LHCN-M2 (cell line): Measurements from ENCODE around the gene EFCAB5. TPM values are rescaled to one million over a fixed set of nuclear protein-coding genes. Genes with fewer than 3 reads are reported as not detected.
"Not testable (repeated sequence)": the region's sequence is repeated elsewhere in the genome, so short reads cannot be mapped to it uniquely, and the experiment has no call there.

ENCODE experiments used
- DNase-seq: peaks from one replicate; pipeline ENCODE4 v3.0.0-alpha.2; 2012; ENCODE audit warnings: low read depth
- total RNA-seq: library from RNA; depleted of rRNA; stranded (reverse); fragments of >200 nt; gene quantifications from 2 replicates; pipeline ENCODE4 v1.2.3, GENCODE V29; 2014

Gene EFCAB5
- total RNA-seq, 1 experiment from 2014 or later, result 0.06 TPM

DNA sequence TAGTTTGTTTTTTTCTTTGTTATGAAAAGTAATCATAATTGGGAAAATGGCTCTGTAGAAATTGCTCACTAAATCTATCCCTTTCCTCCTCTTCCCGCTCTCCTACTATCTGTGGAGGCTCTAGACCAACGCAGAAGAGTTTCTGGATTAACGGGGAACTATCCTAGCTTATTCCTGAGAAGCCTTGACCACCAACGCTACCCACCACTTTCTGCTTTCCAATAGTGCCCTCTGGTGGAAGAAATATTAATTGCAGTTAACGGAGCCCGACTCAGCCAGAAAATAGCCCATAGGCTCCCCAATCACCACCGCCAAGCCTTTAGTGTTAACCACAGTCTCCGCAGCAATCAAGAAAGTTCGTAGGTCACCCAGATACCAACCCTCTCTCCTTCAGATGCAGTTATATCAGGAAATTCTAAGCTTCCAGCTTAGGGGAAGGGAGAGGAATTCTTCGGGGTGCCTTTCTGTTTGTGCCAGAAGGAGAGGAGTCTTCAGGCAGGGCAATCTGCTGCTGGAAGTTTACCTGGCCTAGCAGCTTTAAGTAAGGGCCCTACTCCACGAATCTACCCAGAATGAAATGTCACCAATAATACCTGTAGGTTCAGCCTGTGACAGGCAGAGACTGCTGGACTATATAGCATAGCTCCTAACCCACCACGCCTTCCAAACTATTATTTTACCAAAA lies 152.2 kb downstream of the EFCAB5 start:
- peak; percentile 63 for DNase-seq

DNA sequence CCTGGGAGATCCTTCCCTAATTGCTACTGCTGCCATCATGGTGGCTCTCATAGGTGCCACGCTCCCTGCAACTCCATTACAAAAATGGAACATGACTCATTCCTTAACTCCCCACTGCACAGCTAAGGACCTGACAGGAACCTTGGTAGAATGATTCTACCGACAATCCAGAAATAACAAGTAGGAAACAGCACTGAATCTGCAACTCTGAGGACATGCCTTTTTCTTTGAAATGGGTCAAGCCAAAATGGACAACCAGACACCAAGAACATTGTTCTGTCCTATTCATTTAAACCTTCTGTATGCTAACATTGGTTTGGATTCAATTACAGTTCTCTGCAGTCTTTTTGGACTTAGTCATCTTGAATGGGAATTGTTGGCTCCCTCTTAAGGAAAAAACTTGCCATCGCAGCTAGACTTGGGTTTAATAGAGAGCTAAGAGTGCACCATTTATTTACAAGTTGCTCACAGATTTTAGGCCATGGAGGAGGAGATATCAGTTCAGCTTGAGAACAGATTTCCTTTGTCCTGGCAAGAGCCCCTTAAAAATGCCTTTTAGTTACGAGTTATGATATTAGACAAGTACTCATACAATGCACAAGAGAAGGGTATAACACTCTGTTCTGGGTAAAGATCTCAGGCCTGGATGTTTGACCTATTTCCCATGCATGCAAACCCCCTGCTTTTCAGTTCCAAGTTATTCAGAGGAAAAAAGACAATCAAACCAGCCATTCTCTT lies 154.2 kb downstream of the EFCAB5 start:
- peak; percentile 79 for DNase-seq

DNA sequence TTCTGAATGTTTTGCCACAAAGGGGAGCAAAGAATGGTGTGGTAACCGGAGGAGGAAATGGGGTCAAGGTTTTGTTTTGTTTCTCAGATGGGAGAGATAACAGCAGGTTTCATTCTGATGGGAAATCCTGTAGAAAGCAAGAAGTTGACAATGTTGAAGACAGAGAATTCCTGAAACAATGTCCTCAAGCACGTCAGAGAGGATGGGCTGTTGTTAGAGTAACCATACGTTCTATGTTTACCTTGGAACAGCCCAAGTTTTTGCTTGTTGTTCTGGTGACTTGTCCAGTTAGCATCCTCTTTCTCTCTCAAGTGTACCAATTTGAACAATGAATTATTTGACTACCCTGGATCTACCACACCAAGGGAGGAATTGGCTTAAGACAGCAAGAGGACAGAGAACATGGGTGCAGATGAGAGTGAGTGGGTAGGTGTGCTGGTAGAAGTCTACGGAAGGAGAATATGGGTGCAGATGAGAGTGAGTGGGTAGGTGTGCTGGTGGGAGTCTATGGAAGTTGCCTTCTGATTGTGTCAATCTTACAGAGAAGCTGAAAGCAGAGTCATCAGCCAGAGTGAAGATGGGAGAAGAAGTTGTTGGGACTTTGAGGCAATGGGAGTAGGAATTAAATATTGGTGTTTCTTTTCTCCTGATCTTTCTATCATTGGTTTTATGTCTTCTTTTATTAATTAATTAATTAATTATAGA lies 160.4 kb downstream of the EFCAB5 start:
- no peak for DNase-seq

- DNase-seq, result no peak
Measured at GRCh38 chr17:30103921-30104320, 162.5 kb downstream of the EFCAB5 start.

DNA sequence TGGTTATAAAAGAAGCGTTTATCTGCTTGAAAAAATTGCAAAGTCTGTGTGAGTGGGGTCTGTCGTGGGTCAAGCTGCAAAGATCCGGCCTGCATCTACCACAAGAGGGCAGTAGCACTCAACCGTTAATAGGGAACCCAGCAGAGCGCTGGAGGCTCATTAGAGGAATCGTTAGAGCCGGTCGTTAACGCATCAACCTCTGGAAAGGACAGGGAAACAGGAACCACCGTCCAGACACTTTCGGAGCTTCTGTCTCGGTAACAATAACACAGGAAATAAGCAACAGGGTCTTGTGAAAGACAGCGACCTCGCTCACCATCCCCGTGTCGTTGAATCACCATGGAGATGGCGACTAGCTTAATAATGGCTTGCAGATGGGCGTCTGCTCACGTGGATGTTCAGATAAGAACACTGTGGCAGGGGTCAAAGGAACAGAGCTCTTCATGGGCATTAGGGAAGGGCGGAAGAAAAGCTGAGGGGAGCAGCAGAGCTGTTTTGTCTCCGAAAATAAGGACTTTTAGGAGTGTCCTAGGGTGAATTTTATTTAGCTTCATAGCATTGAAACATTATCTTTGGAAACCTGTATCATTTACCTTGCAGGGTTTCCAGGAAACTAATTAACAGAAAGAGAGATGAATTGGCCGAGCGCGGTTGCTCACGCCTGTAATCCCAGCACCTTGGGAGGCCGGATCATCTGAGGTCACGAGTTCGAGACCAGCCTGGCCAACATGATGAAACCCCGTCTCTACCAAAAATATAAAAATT lies 163.3 kb downstream of the EFCAB5 start:
- DNase-seq, result peak; percentile 75

DNA sequence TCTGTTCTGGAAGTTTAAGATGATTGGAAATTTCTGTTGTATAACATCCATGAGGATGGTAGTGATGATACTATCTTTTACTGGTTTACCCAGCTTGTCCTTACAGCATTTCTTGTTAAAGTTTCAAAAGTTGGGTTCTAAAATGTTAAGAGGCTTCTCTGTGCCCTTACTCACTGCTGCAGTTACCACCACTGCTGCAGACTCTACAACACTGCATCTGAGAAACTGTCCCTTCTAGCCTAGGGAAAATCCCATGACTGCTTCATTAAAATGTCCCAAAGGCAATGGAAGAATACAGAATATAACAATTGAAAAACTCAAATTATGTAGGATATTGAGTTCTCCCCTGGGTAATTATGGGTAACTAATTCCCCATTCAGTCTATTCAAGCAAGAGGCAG lies 171.4 kb downstream of the EFCAB5 start:
- no peak for DNase-seq

- DNase-seq, result peak; percentile 49
Measured at GRCh38 chr17:30113213-30113612, 171.8 kb downstream of the EFCAB5 start.

DNA sequence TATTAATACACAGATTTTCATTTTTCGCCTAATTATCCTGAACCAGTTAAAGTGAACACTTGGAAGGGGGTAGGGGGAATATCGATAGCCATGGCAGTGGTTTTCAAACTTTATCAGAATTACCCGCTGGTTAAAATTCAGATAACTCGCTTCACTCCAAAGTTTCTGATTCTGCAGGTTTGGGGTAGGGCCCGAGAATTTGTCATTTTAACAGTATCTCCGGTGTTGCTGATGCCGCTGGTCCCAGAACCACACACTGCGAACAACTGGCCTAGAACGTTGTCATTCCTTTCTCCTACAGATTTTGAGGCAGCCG lies 174.9 kb downstream of the EFCAB5 start:
- no peak for DNase-seq

DNA sequence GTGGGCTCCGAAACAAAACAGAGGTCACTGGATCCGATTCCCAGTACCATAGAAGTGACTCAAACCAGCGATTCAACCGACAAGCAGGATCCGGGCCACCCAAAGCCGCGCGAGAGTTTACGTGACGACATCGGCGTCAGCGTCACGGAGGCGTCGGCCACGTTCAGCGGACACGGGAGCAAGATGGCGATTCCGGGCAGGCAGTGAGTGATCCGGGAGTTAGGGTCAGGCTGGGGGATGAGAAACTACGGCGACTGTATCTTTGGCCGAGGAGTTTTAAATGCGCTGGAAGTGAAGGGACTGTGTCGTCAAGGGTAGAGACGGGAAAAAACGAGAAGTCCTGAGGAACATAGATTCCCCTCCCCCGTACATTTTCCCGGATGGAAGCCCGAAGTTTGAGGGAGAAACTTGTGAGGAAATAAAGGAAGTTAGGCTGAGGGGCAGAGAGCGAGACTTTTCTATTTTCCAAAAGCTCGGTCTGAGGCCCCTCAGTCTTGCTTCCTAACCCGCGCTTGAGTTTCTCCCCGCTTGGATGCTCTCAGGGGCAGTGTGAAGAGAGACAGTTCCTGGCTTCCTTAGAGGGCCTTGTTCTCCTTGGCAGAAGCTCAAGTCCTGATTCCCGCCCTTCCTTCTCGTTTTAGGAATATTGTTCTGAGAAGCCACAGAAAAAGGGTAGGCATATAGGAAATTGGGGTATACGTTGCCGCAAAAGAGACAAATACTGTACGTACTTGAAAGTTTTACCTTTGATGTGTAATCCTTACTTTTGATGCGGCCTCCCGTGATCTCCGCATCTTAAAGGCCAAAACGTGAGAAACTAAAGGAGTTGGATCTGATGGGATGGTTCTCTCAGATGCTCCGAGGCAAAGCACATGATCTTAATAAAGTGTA lies 175.5 kb downstream of the EFCAB5 start, which contains the start of gene NSRP1:
Gene NSRP1 (plus strand): TSS at position 156 of the 891 bp plus-strand sequence. CDS start 28 bp downstream, at position 184.
- DNase-seq, result peak; percentile 95

DNA sequence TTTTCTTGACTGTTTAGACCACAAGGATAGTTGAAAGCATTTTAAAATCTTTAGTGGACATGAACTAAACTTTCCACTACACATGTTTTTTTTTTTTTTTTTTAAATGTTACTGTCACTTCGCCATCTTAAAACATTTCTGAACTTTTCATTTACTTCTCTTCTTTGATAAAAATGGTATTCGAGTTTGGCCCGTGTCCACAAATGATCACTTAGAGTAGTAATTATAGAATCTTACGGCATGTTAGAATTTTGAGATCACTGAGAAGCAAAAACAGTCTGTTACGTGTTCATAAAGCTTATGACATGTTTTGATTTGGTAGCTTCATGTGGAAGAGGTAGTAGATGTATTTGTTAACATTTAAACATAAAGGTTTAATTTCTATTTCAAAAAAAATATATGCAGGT lies 176.2 kb downstream of the EFCAB5 start:
- DNase-seq, result no peak

DNA sequence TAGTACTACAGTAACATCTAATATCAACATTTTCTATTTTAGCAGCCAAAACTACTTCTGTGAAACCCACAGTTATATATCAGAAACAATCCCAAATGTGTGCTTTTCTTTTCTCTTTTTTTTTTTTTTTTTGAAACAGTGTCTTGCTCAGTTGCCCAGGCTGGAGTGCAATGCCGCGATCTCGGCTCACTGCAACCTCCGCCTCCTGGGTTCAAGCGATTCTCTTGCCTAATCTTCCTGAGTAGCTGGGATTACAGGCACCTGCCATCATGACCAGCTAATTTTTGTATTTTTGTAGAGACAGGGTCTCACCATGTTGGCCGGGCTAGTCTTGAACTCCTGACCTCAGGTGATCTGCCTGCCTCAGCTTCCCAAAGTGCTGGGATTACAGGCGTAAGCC lies 177.2 kb downstream of the EFCAB5 start:
- not testable (repeated sequence) for DNase-seq

DNA sequence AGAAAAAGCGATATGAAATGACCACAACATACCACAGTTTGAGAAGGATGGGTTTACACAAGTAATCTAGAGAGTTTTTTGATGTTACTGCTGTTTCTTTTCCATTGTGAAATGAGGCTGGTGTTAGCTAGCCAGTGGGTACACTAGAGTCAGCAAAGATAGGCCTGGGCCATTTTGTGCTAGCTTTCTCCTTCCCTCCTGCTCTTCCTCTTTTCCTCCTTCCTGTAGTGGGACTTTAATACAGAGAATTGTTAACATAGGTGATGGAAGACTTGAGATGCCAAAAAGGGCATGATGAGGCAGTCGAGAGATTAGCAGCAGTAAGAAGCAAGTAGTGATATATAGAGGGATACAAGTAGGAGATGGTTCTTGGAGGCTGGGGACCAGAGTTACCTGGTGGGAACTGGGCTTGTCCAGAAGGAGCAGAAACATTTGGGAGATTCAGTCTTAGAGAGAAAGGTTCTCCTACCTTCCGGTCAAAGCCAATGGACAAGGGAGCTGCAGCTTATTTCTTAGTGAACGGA lies 182.9 kb downstream of the EFCAB5 start:
- DNase-seq, result no peak

GRCh38 chr17:30130121-30130520 lies 188.7 kb downstream of the EFCAB5 start:
- no peak for DNase-seq

DNA sequence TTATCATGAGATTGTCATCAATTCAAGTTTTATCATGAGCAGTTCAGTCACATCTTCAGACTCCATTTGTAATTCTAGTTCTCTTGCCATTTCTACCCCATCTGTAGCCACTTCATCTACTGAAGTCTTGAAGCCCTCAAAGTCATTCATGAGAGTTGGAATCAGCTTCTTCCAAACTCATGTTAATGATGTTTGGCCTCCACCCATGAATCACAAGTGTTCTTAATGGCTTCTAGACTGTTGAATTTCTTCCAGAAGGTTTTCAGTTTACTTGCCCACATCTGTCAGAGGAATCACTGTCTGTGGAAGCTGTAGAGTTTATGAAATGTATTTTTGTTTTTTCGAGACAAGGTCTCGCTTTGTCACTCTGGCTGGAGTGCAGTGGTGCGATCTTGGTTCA lies 191.2 kb downstream of the EFCAB5 start:
- no peak for DNase-seq

GRCh38 chr17:30133197-30133596 lies 191.8 kb downstream of the EFCAB5 start:
- DNase-seq, result no peak

DNA sequence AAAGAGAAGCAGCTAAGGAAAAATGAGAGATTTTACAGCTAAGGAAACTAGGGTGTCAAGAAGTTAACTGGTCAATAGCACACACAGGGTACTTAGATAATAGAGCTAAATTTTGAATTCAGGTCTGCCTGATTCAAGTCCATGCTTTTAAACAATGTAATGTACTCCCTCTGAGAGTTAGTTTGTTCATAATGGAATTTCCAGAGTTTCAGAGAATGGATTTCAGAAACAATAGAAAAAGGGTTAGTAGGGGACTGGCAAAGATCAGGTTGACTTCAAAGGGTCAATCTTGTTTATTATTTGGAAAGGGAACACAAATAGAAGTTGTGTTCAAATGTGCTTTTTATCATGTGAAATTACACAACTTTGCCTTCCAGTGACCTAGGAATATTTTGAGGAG lies 193.1 kb downstream of the EFCAB5 start:
- DNase-seq, result no peak

DNA sequence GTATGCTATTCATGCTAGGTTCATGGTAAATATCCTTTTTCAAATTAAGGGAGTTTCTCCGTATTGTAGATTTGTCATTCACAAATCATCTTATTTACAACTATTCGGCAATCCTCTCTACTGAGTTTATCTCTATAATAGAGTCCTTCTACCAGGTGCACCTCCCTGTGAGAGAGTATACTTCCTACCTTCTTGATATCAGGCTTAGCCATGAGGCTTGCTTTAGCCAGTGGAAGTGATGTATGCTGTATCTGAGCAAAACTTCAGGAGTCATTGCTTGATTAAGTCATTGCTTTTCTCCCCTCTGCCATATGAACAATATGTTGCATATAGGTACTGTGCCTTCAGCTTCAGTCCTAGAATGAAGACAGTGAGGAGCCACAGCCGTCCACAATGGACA lies 195.7 kb downstream of the EFCAB5 start:
- no peak for DNase-seq

DNA sequence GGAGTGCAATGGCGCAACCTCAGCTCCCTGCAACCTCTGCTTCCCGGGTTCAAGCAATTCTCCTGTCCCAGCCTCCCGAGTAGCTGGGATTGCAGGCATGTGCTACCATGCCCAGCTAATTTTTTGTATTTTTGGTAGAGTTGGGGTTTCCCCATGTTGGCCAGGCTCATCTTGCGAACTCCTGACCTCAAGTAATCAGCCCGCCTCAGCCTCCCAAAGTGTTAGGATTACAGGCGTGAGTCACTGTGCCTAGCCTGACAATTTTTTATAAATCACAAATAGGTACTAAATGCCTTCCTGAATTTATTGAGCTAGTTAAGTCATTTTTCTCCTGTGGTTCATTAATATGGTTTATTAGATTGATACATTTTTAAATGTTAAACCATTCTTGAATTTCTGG lies 206.4 kb downstream of the EFCAB5 start:
- peak; percentile 11 for DNase-seq

- DNase-seq, result no peak
Measured at GRCh38 chr17:30148376-30148775, 206.9 kb downstream of the EFCAB5 start.

- DNase-seq, result no peak
Measured at GRCh38 chr17:30151471-30151870, 210.0 kb downstream of the EFCAB5 start.

GRCh38 chr17:30153463-30153862 lies 212.0 kb downstream of the EFCAB5 start:
- DNase-seq, result no peak
